ENCODE results near the gene SPRYD4.

SPRYD4 gene

DNA sequence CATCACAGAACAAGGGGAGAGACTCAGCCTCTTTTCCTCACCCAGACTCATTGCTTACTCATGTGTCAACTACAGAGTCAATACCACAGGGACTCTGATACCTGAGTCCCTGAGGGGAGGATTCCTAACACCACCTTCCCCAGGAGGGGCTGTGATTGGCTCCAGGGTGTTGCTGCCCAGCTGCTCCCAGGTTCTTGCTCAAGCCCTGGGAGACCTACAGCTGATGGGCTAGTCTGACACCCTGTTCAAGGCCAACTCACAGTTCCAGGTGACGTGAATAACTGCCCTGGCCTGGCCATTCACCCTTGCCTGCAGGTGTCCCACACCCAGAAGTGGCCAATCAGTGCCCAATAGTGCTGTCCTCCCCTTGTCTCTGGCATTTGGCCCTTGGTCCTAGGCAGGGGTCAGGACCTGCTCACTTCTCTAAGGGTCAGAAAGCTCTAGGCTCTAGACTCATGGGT, 8.6 kb downstream of the SPRYD4 start:
- TF ChIP-seq CTCF (IDR thresholded peaks at IDR 0.05; ENCODE audit: borderline replicate concordance, insufficient read depth, low read depth, low read length), result no peak
- no peak overlapping the region for H3K4me3 ChIP-seq (ENCODE audit: low read depth, low read length)

DNA sequence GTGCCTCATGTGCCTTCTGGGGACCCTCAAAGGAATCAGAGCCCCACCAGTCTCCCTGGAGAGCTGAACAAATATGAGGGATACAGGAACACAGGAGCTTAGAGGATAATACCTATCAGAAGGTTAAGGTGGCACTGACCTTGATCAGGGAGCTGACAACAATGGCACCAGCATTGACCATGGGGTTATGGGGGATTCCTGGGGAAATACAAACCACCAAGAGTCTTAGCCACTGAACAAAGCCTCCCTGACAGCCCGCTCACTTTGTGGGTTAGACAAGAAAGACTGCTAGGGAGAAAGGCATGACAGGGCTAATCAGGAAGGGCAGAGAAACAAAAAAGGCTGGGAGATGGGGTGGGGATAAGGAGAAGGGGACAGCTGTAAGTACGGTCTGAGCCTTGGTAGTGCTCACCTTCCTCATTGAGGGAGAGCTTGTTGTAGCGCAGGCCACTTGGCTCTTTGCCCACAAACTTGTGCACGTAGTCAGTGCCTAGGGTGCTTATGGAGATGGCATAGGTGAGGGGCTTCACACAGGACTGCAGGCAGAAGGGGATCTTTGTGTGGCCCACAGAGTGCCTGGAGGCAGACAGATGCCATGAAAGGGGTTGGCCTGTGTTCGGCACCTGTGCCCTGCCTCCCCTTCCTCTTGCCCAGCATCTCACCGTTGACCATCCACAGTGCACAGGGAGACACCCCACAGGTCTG, 9.3 kb downstream of the SPRYD4 start:
- no peak overlapping the region for H3K4me3 ChIP-seq (ENCODE audit: low read depth, low read length)
- TF ChIP-seq CTCF (IDR thresholded peaks at IDR 0.05; ENCODE audit: borderline replicate concordance, insufficient read depth, low read depth, low read length), result no peak

DNA sequence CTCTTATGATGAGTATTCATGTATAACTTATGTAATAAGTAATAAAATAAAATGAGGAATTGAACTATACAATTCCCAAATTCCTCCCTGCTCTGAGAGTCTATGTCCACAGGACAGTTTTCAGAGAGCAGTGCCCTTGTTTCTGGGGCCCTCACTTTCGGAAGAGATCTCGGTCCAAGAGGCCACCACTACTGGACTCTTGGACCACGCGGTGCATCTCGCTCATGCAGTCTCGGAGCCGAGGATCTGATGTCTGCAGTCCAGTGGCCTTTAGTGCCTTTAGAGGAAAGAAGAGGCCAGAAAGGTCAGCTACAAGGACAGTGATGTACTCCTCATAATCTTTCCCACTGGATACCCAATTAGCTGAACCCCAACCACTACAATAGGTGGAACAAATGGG, 11.2 kb downstream of the SPRYD4 start:
- TF ChIP-seq CTCF (IDR thresholded peaks at IDR 0.05; ENCODE audit: borderline replicate concordance, insufficient read depth, low read depth, low read length), result no peak
- no peak overlapping the region for H3K4me3 ChIP-seq (ENCODE audit: low read depth, low read length)

- no peak overlapping the region for H3K4me3 ChIP-seq (ENCODE audit: low read depth, low read length)
- no peak for TF ChIP-seq CTCF (IDR thresholded peaks at IDR 0.05; ENCODE audit: borderline replicate concordance, insufficient read depth, low read depth, low read length)
Observed at GRCh38 chr12:56484566-56484965, 16.2 kb downstream of the SPRYD4 start.

DNA sequence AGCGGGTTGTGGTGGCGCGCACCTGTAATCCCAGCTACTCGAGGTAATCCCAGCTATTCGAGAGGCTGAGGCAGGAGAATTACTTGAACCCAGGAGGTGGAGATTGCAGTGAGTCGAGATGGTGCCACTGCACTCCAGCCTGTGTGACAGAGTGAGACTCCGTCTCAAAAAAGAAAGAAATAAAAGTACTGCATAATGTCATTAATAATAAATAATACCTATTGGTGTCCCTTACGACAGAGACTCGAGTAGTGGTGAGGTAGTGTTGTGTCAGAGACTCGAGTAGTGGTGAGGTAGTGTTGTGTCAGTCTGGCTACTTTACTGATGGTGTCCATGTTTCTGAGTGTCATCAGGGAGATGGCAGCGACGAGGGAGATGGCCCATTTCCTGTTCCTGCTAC, 18.3 kb downstream of the SPRYD4 start:
- no peak for TF ChIP-seq CTCF (IDR thresholded peaks at IDR 0.05; ENCODE audit: borderline replicate concordance, insufficient read depth, low read depth, low read length)

DNA sequence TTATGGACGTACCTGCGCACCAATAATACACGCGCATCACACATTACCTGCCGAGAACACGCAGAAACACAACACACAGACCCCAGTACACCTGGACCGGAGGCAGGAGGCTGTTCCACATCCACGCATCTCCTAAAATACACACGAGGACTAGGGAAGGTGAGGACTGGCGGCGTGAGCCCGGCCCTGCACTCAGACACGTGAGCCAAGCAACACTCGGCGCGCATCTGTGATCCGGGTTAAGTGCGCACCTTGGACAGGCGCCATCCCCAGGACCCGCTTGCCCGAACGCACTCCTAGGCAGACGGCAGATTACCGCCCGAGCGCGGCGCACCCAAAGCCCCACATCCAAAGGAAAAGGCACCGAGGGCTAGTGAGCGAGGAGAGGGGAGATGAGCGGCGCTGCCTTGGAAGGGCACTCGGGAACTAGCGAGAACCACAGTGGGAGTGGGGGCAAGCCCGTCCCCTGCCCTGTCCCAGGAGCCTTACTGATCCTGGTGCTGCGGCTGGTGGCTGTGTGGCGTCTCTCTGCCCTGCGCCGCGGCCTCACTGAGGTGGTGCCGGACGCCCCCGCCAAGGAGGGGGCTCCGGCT, 19.2 kb downstream of the SPRYD4 start:
- peak overlapping the region; percentile 50 for H3K4me3 ChIP-seq (ENCODE audit: low read depth, low read length)
- no peak for TF ChIP-seq CTCF (IDR thresholded peaks at IDR 0.05; ENCODE audit: borderline replicate concordance, insufficient read depth, low read depth, low read length)

More for the DNA sequence above, 18.3 kb downstream of the SPRYD4 start:
- H3K4me3 ChIP-seq (ENCODE audit: low read depth, low read length), result no peak overlapping the region

Measured in GM12875 (cell line).